GM21737 (cell line): ENCODE results near the gene PCNX3.
A peak's percentile ranks its signal among the peaks of the same experiment; 100 is the strongest.

Source experiments
- ATAC-seq: cut with Tn5 transposase; IDR thresholded peaks from one replicate; pipeline ENCODE4 v1.9.1; 2021; ENCODE audit warnings: mild to moderate bottlenecking, moderate library complexity; ENCODE audit not compliant: unreplicated experiment

Gene PCNX3

GRCh38 chr11:65596520-65596919, 19.1 kb upstream of the PCNX3 start:
- no peak for ATAC-seq

DNA sequence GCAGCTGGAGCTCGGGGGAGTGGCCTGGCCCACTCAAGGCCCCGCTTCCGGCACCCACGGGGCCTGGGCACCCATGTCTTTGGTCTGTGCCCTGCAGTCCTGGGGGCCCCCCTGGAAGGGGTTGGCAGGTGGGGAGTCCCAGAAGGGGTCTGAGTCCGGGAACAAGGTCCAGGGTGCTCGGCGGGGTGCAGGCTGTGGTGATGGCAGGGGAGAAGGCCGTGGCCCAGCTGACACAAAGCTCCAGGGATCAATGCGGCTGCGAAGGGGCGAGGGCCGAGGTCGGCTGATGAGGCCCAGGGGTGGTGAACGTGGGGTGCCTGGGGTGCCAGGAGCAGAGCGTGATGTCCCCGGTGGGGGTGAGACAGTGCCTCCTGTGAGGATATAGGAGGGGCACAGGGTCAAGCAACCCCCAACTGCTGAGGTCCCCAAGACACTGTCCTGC, 17.3 kb upstream of the PCNX3 start:
- ATAC-seq, result no peak

DNA sequence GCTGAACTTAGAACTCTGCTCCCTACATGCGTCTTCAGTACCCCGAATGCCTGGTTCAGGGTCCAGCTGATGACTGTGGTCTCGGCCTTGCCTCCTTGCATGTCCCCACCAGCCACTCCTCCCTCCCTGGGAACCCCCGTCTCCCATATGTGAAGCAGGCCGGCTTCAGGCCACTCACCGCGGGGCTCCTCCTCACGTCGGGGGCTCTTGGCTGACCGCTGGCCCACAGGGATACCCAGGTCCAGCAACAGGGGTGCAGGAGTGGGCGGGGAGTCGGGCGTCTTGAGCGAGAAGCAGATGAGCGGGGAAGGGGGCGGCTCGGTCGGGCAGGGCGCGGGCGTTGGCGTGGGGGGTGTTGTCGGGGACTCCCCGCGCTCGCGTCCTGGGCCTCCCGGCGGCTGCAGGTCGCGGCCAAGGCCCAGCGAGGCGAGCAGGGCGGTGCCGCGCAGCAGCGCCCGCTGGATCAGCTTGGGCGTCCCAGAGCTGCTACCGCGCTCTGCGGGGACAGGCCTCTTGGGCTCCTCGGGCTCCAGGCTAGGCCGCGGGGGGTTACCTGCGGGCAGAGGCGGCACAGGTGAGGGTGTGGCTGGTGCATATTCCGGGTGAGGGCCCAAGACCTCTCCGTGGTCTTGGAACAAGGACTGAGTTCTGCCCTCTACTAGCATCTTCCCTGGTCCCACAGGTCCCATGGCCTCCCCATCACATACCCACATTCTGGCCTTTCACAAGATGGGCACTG, 16.2 kb upstream of the PCNX3 start:
- ATAC-seq, result no peak

DNA sequence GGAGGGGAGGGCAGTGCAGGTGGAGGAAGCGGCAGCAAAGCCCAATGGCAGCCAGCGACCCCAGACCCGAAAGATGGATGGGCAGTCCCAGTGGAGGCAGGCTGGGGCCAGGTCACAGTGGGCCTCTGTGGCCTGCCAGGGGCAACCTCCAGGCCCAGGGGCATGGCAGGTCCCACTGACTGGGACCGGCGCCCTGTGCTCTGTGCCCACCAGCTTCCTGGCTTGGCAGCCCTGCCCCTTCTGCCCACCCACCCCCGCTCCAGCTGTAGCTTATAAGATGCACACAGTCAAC, 15.7 kb upstream of the PCNX3 start:
- no peak for ATAC-seq

GRCh38 chr11:65604258-65604657, 11.3 kb upstream of the PCNX3 start:
- ATAC-seq, result no peak

DNA sequence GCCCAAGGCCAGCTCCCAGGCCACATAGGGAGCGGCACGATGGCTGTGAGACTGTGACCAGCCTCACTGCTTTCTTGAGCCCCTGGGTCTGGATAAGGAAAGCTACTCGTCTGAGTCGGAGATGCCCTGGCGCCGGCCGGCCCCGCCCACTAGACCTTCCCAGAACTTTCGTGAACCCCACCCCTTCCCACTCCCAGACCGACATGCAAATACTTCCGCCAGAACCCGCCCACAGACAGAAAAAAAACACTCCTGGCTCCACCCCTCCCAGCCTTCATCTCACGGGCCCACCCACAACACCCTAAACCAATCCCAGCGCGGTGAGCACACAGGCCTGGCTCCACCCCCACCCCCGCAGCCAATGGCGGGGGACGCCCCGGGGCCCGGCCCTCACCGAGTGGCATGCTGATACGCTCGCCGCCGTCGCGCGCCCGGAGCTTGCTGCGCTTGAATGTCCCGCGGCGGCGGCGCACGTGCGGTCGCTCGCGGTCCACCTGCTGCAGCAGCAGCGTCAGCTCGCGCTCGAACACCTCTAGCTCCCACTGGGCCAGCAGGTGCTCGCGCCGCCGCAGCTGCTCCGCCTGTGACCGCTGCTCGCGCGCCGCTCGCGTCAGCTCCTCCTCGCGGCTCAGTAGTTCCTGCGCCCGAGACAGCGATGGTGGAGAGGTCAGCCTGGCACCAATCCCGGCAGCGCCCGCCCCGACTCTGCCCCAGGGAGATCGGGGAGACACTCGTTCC, 8.5 kb upstream of the PCNX3 start:
- ATAC-seq, result no peak

DNA sequence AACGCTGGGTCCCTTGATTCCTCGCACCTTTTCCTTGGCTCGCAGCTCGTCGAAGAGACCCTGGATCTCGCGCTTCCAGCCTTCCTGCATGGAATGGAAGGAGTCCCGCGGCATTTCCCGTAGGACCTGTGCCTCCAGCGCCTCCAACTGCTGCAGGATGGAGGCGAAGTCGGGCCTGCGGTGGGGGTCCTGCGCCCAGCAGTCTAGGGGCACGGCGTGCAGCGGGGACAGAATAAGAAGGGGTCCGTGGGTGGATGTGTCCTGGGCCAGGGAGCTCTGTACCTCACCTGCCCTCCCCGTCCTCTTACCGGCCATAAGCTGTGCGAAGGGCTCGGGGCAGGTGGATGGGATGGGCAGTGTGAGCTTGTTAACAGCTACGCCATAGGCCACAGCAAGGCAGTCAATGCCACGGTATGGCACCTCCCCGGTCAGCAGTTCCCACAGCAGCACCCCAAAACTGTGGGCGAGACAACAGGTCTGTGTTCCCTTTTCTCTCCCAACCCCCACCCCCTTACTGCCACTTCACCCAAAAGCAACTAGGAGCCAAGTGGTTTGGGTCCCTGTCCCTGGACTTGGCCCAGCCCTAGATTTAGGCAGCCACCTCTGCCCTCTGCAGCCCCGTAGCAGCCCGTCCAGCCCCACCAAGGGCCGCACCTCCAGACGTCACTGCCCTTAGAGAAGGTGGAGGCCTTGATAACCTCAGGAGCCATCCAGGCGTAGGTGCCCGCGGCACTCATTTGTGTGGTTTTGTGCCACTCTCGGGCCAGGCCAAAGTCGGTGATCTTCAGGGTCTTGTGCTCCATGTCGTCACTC, 7.8 kb upstream of the PCNX3 start:
- ATAC-seq, result no peak

GRCh38 chr11:65609229-65609628, 6.3 kb upstream of the PCNX3 start:
- ATAC-seq, result no peak

DNA sequence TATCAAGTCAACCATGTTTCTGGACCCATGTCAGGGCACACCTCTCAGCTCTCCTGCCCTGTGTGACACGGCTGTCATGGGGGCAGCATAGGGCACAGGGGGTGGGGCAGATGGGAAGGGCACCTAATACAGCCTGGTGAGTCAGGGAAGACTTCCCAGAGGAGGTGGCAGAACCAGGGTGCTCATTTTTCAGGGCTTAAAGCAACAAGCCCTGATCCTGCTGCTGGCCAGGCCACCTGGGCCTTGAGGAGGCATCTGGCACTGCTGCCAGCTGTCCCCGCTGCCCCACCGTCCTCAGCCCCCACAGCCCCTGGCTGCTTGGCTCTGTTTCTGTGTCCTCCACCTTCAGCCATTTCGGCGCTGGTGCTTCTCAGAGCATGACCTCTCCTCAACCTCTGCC, 5.9 kb upstream of the PCNX3 start:
- ATAC-seq, result no peak

DNA sequence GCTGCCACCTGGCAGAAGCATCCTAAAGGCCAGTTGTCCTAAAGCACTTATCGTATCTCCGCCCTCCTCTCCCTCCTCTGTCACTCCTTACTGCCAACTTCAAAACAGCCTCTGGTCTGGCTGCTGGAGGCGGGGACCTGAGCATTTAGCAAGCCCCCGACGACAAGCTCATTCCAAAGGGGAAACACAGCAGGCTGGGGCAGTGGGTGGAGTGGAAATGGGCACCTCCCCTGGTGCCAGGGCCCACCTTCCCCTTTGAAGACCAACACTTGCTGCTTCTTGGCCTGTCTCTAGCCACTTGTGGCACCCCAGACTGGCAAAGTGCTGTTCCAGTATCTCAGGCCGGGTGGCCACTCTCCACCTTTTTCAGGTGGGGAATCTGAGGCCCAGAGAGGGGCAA, 5.2 kb upstream of the PCNX3 start:
- ATAC-seq, result no peak

- no peak for ATAC-seq
Measured at GRCh38 chr11:65611028-65611757, 4.4 kb upstream of the PCNX3 start.

DNA sequence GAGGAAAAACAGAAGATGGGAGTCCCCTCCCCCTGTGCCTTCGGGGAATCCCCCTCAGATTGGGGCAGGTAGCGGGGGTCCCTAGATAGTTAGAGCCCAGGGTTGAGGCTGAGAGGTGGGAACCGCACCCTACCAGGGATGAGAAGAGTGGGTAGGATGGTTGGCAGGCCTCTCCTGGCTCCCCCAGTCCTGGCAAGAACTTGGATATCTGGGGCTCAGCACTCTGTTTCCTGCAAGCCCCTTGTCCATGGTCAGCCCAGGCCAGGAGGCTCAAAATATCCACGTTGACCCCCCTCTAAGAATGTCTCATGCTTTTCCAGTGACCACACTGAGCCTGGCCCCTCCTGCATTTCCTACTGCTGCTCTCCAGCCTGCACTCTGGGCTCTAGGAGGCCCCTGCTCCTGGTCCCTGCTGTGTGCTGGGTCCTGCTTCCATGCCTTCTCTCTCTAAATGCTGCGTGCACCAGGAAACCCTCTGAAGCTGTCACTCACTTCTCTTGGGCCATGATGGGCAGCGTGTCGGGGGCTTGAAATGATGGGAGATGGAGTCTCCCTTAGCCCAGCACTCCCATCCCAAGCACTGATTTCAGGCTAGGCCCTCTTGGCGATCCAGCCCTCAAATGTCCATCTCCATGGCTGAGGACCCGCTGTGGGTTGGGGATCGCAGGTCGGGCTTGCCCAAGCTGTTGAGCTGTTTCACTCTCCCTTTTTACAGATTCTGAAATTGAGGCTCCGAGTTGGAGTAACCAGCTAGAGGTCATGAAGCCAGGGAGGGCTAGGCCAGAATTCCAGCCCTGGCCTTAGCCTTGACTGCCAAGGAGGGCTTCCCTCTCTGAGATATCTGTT, 3.6 kb upstream of the PCNX3 start:
- ATAC-seq, result no peak

GRCh38 chr11:65612691-65613090, 2.9 kb upstream of the PCNX3 start:
- ATAC-seq, result no peak

DNA sequence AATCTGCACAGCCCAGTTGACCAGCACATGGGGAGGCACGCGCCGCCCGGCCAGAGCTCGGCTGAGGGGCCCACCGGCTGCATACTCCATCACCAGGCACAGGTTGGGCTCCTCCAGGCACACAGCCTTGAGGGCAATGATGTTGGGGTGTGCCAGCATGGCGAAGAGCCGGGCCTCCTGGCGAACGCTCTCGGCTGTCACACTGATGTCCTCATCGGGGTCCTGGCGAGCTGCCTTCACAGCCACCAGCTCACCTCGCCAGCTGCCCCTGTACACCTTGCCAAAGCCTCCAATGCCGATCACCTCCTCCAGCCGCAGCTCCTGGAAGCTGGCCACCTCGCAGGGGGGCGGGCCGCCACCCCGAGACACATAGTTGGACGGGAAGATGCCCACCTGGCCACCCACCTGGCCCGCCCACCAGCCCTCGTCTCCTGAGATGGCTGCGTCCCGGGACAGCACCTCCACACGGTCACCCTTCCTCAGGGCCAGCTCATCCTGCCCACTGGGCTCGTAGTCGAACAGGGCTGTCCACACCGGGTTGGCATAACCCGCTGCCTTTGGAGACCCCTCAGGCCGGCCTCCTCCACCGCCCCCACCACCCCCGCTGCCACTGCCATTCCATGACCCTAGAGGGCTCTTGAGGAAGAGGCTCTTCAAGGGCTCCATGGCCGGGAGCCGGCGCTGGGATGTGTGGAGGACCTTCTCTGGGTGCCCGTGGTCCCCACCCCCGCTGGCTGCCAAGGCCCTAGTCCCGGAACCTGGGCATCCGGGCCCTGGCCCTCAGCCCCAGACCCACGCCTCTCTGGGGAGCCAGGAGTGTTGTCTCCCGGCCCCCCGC, 2.3 kb upstream of the PCNX3 start:
- no peak for ATAC-seq

DNA sequence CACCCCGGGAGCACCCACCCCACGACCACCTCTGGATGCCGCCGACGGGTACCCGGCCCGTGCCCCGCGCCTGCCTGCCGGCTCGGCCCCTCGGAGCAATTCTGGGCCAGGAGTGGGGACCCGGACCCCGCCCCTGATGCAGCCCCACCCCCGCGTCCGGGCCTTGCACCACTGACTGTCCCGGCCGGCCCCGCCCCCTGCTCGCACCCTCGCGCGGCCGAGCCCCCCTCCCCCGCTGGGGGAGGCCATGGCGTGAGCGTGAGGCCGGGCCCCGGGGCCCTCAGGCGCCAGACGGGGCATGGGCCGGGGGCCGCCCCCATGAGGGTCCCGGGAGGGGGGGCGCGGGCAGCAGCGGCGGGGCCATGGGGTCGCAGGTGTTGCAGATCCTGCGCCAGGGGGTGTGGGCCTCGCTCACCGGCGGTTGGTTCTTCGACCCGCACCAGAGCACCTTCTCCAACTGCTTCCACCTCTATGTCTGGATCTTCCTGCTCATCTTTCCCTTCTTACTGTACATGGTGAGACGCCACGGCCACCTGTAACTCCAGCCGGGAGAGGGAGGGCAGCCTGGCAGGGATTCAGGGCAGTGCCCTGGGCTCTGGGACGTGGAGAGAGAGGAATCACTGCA, 486 bp downstream of the PCNX3 start:
- peak; percentile 5 for ATAC-seq

- no peak for ATAC-seq
Measured at GRCh38 chr11:65616575-65617001, 1.0 kb downstream of the PCNX3 start.

DNA sequence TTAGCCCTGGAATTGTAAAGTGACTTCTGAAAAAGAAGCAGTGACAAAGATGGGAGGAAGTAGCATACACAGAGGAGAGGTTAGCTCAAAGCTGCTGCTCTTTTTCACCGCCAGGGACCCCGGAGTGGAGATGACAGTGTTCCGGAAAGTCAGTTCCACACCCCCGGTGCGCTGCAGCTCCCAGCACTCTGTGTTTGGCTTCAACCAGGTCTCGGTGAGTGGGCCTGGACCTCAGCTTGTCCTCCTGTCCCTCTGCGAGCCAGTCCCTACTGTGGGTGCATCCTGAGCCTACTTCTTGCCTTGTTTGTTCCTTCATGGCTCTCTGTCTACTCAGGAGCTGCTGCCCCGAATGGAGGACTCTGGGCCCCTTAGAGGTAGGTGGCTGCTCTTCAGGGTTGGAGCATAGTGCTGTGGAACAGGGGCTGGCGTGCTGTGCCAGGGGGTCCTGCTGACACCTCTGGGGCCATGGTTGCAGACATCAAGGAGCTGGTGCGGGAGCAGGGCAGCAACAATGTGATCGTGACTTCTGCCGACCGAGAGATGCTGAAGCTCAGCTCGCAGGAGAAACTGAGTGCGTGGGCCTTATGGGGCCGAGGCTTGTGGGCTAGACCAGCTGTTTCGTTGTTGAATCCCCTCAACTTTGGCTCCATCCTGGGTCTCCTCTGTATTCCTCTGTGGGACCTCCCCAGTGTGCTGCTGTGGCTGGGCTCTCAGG, 1.7 kb downstream of the PCNX3 start:
- ATAC-seq, result no peak
